NCI-H1048 (cell line): Measurements from ENCODE around the gene BIRC7.

Experiments used
- DNase-seq: peaks from one replicate; lab custom pipeline; 2025; lab: John Stamatoyannopoulos, UW

BIRC7 gene

DNA sequence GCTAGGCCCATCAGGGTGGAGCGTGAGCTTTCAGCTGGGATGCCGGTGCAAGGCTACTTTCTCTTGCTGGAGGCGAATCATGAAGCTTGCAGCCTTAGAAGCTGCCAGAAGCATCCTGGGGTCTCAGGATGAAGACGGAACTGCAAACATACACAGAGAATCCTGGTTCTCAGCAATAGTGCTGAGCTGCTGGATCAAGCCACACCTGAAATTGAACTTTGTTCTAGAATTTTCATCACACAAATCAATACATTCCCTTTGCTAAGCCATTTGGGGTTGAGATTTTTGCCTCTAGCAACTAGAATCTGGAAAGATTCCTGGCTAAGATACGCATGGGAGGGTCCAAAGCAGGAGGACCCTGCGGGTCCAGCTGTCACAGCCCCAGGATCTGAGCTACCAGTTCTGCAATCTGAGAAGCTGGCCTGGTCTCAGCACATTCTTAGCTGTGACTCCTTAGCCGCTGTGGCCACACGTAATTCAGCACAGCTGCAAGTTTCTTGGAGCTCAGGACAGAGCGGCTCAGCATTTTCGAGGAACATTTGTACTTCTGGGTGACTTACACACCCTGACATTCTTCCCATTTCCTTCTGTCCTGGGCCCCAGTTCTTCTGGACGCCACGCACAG, 30.3 kb downstream of the BIRC7 start:
- DNase-seq: no peak

DNA sequence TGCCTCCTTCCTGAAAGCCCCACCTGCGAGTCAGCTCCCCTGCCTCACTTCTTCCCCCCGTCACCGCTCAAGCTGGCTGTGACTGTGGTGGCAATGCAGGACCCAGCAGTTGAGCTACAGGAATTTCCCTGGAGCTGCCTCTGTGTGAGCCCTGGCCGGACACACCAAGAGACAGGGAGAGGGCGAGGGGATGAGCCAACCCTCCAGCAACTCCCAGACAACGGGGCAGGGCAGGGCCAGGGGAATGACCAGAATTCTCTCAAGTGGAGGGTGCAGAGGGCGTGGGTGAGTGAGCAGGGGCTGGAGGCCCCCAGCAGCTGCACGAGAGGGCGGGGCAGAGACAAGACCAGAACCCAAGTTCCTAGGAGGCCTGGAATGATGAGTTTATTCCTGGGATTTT, 32.0 kb downstream of the BIRC7 start:
- DNase-seq: no peak

DNA sequence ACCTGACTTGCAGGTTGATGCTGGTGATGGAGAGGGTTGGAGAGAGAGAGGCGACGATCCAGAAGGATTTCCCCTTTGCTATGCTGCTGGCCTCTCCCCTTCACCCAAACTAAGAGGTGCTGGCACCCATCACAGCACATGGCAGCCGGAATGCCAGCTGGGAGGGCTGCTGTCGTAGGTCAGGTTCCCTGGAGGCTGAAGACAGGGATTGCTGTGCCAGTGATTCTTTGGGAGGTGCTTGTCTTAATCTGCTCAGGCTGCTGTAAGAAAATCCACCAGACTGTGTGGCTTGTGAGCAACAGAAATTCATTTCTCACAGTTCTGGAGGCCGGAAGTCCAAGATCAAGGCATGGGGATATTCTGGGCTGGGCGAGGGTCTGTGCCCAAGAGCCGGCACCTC, 32.6 kb downstream of the BIRC7 start:
- DNase-seq: no peak

DNA sequence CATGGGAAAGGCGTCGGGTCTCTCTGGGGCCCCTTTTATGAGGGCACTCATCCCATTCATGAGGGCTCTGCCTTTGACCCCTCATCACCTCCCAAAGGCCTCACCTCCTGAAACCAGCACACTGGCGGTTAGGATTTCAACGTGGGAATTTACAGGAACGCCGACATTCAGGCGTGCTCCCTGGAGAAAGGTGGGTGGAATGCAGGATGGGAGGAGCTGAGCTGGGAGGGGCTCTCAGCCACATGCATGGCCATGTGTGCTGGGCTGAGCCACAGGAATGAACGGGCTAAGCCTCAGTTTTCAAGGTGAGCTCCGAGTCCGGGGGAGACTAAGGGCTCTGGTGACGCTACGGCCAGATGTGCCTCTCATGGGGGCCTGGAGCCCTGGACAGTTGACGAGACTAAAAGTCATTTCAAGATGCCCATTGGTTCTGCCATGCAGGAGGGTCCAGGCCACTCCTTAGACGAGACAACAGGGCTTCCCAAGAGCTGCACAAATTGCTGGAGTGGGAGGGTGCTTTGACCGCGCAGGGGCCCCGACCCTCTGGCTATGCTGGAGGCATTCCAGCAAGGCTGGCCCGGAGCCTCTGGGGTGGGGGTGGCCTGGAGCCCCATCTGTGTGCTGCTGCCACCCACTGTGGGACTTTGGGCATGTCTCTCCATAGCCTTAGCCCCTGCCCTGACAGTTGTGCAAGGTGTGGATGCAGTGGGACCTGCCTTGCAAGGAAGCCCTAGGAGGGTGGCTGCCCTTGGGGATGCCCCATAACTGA, 33.1 kb downstream of the BIRC7 start:
- DNase-seq: no peak

DNA sequence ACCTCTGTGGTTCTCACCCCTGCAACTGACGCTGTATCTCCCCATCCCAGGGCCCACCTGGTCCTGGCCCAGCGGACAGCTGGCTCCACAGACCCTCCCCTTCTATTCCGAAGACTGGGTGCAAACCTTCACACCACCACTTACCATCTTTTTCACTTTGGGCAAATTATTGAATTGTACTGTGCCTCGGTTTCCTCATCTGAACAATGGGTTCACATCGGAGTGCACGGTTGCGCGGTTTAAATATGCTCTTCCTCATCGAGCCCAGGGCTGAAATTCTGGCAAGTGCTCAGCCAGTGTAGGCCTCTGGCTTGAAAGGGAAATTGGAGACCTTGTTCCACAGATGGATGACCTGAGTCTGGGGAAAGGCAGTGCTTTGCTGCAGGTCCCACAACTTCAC, 34.0 kb downstream of the BIRC7 start:
- no peak for DNase-seq

DNA sequence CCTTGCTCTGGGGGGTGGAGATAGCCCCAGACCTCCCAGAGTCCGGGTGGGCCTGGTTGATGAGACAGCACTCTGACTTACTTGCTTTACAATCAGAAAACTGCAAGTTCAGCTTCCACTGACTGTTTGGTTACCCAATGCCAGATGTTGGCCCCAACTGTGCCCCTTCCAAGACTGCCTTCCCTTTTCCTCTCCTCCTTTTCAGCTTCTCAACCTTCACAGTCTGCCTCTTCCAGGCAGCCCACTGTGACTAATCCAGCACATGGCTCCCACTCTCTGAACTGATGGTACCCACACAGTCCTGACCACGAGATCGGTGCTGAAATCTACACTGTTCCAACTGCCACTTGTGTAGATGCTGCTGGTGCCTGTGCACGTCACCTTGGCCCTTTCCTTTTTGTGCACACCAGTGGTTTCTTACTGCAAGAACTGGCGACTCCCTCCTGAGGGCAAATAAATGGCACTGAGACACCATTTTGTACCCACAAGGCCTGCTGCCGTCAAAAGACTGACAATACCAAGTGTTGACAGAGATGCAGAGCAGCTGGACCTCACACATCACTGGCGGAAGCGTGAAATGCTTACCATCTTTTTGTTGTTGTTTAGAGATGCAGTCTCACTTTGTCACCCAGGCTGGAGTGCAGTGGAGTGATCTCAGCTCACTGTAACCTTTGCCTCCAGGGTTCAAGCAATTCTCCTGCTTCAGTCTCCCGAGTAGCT, 35.1 kb downstream of the BIRC7 start:
- no peak for DNase-seq

DNA sequence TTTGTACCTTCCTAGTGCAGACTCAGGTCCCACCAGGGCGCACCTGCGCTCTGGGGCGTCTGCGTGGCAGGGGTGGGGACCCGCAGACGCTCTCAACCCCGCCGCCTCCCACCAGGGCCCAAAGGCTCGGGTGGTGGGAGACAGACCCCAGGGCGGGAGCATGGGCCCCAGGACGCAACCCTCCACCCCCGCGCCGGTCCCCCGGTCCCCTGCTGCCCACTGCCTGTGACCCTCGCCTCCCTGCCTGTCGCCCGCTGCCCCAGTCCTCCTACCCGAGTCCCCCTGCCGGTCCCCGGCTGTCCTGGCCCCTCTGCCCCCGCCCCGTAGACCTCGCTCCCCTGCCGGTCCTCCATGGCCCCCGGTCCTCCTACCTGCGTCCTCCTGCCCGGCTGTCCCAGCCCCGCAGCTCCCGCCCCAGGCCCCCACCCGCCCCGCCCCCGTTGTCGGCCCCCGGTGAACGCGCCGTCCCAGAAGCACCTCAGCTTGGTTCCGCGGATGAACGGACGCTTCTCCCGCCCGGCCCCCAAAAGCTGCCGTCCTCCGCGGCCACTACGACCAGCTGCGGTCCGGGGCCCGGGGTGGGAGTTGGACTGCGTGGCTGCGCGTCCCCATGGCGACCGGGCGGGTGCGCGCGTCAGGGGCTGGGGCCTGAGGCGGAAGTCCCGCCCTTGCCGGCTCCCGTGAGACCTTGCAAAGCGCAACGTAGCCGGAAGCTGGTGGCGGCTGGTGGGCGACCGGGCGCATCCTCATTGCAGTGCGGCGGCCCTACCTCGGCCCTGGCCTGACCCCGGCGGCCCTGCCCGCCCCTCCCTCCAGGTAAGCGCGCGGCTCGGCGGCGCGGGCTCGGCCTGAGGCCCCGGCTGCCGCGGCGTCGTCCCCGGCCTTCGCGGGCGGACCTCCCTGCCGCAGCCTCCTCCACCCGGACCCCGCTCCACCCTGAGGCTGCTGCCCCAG, 36.7 kb downstream of the BIRC7 start, which contains the start of gene ARFGAP1:
Gene ARFGAP1, plus strand, starts transcription at position 709 of the 954 bp plus-strand sequence. CDS start 2,768 bp downstream, outside the sequence.
- DNase-seq: peak; percentile 54

DNA sequence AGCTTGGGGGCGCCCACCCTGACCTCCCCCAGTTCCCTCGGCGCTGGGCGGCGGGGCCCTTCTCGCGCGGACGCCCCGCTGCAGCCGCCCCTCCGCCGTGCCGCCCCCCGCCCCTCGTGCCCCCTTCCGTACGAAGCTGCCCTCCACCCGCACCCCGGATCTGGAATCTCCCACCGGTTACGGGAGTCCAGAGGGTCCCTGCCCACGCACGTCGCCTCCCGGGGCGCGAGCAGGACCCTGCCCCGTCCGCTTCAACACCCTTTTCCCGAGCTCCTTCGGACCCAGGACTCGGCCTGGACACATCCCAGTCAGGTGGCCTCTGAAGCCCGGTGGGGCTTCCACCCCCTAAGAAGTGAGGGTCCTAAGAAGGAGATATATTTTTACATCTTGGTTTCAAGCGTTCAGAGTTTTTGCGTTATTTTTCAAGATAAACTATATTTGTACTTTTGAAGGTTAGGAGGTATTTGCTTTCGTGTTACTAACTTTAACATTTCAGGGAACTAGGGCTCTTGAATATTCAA, 37.4 kb downstream of the BIRC7 start:
- DNase-seq: no peak

DNA sequence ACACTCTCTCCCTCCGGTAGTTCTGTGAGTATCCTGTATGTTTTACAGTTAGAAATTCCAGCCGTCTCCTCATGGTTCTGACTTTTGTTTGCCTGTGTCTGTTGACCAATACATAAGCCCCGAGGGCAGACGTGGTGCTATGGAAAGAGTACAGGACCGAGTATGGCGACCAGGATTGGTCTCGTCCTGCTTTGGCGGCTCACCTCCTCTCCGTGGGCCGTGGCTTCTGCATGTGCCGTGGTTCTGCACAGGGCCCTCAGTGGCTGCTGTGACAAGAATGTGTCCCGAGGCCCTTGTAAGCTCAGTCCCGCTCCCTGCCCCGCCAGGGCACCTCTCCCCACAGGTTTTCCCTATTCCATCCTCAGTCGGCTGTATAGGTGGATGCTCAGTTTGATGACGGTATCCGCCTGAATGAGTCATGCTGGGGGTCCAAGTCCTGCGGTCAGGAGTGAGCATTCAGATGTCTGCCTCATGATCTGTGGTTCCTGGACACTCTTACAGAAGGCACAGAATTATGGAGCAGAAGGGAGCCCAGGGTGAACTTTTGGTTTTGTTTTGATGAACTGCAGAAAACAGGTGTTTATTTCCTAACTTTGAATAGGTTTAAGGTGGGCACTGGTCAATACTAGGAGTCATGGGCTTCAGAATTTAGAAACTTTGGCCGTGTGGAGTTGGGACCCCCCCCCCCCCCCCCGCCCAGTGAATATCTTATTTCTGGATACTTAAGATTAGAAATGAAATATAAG, 38.1 kb downstream of the BIRC7 start:
- DNase-seq: no peak

DNA sequence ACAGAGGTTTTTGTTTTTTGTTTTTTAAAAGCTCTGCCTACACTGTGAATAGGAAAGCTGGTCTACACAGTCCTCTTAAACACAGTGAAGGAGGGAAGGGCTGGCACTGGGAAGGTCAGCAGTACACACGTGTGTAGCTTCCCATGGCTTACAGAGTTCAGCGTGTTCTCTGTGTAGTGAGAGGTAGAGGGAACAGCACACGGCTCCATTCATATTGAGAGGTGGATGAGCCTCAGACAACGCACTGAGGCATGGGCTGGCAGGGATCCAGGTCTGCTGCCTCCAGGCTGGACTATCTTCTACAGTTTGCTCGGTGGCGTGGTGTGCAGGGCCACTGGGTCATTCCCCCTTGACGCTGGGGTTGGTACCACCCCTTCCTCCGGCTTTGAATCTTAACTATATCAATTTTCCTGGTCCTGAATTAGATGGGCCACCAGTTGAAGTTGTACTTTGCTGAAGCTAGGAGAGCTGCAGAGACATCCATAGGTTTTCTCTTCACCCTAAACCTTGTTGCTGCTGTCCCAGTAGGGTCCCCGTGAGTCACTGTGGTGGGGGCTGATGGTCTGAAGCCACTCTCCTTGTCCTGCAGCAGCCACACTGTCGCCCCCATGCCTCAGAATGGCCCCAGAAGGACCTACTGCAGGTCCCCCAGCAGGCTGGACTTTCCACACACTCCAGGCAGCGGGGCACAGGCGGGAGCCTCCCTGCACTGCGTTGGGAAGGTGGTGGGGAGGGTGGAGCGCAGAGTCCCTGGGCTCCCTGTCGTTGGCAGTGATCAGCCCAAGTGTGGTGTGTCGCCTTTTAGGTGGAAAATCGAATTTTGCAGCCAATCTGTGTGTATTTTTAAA, 38.9 kb downstream of the BIRC7 start:
- no peak for DNase-seq

DNA sequence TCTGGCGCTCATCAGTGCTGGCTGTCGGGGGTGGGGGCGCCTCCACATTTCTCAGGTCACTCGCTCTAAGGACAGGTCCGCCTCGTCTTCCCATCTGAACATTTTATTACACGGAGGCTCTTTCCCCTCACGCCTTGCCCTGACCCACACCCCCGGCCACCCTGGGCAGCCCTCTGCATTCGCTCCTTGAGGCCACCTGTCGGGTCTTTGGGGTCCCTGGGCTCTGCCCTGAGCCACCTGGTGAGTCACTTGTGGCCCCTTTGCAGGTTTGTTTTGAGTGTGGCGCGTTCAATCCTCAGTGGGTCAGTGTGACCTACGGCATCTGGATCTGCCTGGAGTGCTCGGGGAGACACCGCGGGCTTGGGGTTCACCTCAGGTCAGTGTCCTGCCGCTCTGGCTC, 40.1 kb downstream of the BIRC7 start:
- no peak for DNase-seq

DNA sequence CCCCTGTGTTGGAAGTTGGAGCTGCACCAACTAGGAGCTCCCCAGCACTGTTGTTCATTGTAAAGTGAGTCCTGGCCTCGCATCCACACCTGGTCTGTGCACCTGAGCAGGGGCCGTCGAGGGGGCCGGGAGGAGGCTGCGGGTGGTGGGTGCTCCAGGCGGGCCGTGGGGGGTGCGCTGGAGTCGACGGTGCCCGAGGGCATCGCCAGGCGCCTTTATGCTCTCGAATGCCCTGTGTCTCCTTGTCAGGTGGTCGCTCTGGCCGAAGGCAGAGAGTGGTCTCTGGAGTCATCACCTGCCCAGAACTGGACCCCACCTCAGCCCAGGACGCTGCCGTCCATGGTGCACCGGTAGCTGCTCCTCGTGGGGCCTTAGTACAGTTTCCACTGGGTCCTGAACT, 41.3 kb downstream of the BIRC7 start:
- DNase-seq: no peak

DNA sequence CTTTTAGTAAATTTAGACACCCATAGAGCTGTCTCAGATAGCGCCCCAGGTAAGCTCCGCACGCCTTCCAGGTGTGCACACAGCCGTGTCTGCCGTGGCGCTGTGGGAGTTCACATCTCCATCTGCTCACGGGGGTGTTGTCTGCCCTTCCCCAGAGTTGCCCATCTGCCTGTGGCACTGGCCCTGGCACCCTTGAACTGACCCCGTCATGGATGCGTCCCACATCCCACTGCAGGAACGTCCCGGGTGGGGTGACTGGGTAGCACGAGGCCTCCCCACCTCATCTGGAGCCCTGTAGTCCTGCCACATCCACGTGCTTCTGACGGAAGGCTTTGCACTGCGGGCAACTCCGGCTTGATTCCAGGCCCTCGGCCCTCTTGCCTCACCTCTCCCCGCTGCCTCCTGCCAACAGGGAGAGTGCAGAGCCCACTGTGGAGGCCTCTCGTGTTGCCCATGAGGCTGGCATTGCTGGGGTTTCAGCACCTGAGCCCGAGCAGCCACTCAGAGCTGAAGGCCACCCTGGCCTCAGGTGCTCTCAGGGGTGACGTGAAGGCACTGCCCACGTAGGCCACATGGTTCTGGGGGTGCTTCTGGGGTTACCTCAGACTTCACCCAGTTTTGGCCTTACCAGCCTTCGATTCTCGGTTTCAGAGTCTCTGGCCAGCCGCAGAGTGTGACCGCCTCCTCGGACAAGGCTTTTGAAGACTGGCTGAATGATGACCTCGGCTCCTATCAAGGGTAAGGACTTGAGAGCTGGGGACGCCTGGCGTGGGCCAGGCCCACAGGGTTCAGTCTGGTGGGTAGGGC, 42.0 kb downstream of the BIRC7 start:
- DNase-seq: no peak

DNA sequence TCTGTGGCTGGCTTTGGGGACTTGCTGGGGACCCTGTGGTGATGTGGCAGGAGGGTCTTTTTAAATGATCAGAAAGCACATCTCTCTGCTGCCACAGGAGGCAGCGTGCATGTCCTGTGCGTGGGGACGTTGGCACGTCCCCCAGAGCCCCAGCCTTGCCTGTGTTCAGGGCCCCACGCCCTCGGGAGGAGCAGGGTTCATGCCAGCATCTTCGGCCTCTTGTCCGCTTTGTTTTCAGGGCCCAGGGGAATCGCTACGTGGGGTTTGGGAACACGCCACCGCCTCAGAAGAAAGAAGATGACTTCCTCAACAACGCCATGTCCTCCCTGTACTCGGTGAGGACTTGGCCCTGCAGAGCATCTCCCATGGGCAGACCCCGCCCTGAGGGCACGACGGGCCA, 43.0 kb downstream of the BIRC7 start:
- DNase-seq: no peak

DNA sequence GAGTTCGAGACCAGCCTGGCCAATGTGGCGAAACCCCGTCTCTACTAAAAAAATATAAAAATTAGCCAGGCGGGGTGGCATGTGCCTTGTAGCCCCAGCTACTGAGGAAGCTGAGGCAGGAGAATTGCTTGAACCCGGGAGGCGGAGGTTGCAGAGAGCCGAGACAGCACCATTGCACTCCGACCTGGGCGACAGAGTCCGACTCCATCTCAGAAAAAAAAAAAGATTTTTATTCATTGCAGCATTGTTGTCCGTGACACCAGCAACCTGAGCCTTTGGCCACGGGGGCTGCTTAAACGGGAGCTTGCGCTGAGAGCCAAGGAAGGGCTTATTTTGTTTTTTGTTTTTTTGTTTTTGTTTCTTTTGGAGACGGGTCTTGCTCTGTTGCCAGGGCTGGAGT, 44.2 kb downstream of the BIRC7 start:
- no peak for DNase-seq

DNA sequence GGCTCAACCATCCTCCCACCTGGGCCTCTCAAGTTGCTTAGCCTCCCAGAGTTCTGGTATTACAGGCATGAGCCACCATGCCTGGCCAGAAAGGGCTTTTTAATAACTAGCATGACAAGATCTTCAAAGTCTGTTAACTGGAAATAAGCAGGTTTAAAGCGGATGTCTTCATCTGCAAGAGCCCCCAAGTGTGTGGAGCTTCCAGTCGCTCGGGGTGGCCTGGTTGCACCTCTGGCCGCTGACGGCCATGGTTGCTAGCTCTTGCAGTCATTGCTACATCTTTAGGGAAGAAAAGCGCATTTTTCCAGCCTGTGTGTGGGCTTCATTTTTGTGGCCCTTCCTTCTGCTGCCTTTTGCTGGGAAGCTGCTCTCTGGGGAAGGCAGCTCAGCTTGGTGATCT, 44.7 kb downstream of the BIRC7 start:
- DNase-seq: no peak

DNA sequence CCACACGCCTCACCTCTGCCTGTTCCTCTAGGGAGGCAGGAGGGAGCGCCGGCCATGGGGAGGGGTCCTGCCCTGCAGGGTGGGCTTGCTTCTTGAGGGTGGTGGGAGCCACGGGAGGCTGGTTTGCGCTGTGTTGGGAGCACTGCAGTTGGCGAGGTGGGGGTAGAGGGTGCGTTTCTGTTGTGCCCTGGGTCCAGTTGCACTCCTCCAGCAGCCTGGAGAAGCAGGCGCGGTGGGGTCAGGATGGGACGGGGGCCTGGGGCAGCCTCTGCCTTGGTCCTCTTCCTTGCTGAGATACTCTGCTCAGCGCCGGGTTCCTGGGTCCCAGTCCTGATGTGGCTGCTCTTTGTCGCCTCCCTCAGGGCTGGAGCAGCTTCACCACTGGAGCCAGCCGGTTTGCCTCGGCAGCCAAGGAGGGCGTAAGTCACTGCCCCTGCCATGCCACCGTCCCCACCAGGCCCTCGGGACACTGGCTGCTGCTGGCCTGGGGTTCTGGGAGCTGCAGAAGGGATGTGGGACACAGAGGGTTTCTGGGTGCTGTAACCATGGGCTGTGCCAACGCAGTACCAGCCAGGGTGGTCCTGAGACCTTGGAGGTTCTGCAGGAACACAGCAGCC, 45.3 kb downstream of the BIRC7 start:
- DNase-seq: no peak

DNA sequence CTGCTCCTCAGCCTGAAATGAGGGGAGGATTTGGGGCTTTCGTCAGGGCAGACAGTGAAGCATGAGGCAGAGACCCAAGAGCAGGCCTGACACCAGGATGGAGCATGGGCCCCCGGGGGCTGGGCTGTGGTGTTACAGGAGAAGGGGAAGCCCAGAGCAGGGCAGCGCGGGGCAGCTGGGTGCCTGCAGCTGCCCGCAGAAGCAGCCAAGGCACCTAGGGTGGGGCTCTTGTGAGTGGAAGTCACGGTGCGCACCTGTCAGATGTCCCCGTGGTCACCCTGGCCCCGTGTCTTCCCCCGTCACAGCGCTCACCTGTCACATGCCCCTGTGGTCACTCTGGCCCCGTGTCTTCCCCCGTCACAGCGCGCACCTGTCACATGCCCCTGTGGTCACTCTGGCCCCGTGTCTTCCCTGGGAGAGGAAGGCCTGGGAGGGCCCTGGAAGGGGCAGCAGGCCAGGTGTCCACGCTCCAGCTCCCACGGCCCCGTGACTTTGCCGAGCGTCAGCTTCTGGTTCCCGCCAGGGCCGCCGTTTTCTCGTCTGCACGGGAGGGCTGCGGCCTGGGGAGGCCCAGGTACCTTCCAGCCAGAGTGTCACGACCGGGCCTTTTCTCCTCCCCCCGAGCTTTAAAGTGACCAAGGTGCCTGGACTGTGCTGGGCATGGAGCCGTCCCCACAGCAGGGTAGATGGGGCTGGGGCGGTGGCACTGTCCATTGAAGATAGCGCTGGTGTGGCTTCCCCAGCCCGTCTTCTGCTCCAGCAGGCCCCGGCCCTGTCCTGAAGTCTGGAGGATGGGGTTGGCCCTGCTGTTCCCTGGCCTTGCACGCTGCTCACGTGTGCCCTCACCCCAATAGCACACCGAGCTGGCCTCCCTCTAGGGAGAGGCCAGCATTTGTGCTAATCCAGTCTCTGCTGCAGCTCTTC, 46.3 kb downstream of the BIRC7 start:
- no peak for DNase-seq
